ENCODE measurements around the gene BEX2.

BEX2 gene

GRCh38 chrX:103275947-103276567 lies 34.7 kb downstream of the BEX2 start:
- FAIRE-seq, result no peak

GRCh38 chrX:103274284-103274683 lies 36.5 kb downstream of the BEX2 start:
- no peak for DNase-seq (ENCODE audit: insufficient read length, low spot score)
- FAIRE-seq, result no peak

More at GRCh38 chrX:103275947-103276567, 34.7 kb downstream of the BEX2 start:
- no peak for DNase-seq (ENCODE audit: insufficient read length, low spot score)

Data from GM19239 (cell line).